Mesodermal cell (in vitro differentiated cells): ENCODE data around the gene ATP6V0E2.
"Not testable (repeated sequence)": the region's sequence is repeated elsewhere in the genome, so short reads cannot be mapped to it uniquely, and the experiment has no call there.

ENCODE experiments used
- H3K27ac ChIP-seq: 2 replicates; pipeline ENCODE4 v1.7.0; 2013; ENCODE audit warnings: mild to moderate bottlenecking, low read depth, low read length, moderate library complexity; ENCODE audit not compliant: severe bottlenecking
- H3K36me3 ChIP-seq: 2 replicates; pipeline ENCODE4 v1.7.1; 2013; ENCODE audit warnings: mild to moderate bottlenecking, low read length, moderate library complexity; ENCODE audit not compliant: control insufficient read depth, insufficient read depth
- H3K4me1 ChIP-seq: one replicate; pipeline ENCODE4 v1.7.1; 2013; ENCODE audit warnings: mild to moderate bottlenecking, low read length; ENCODE audit not compliant: insufficient read depth, control insufficient read depth, poor library complexity, severe bottlenecking
- H3K4me3 ChIP-seq: 2 replicates; pipeline ENCODE4 v1.7.0; 2013; ENCODE audit warnings: low read length, control low read depth, mild to moderate bottlenecking; ENCODE audit not compliant: insufficient read depth, poor library complexity, severe bottlenecking; ENCODE audit errors: extremely low read depth
- H3K9me3 ChIP-seq: 2 replicates; pipeline ENCODE4 v1.7.1; 2013; ENCODE audit warnings: mild to moderate bottlenecking, low read length, moderate library complexity; ENCODE audit not compliant: control insufficient read depth
- WGBS, 2 experiments: methylation state at CpG; one replicate each; pipeline ENCODE4 v1.1.5; 2013; ENCODE audit warnings: missing lambda C conversion rate in 2 of 2; ENCODE audit not compliant: insufficient coverage in 2 of 2; 5-methylcytosine and 5-hydroxymethylcytosine counted together

Gene ATP6V0E2

GRCh38 chr7:149881328-149882247 is 7.8 kb downstream of the ATP6V0E2 start:
- H3K4me3 ChIP-seq = no peak overlapping the region
- H3K36me3 ChIP-seq = no peaks in the 10 kb centered on the region
- no peak overlapping the region for H3K27ac ChIP-seq
- H3K9me3 ChIP-seq = no peaks in the 10 kb centered on the region
- H3K4me1 ChIP-seq = peaks cover 6% of the 10 kb centered on the region
- WGBS, 2 experiments = 87 to 96% methylated on average over 17 to 18 of the region's 19 CpGs

- H3K36me3 ChIP-seq = no peaks in the 10 kb centered on the region
- H3K9me3 ChIP-seq = no peaks in the 10 kb centered on the region
- 88 to 97% methylated on average over 7 to 8 of the region's 11 CpGs for WGBS, 2 experiments
- H3K4me1 ChIP-seq = peaks cover 6% of the 10 kb centered on the region
- H3K27ac ChIP-seq = no peak overlapping the region
- no peak overlapping the region for H3K4me3 ChIP-seq
These were observed 8.7 kb downstream of the ATP6V0E2 start for GRCh38 chr7:149882248-149883047.

- no peaks in the 10 kb centered on the region for H3K36me3 ChIP-seq
- WGBS, 2 experiments = 57 to 70% methylated on average over 7 of the region's 8 CpGs
- peaks cover 6% of the 10 kb centered on the region for H3K4me1 ChIP-seq
- peaks cover 2% of the 10 kb centered on the region for H3K9me3 ChIP-seq
- H3K4me3 ChIP-seq = no peak overlapping the region
- no peak overlapping the region for H3K27ac ChIP-seq
These were observed 9.3 kb downstream of the ATP6V0E2 start for GRCh38 chr7:149883048-149883438.

- Histone ChIP-seq H3K27ac (no peak overlapping the region), H3K4me3 (no peak overlapping the region), H3K4me1 (peaks cover 6% of the 10 kb centered on the region), H3K36me3 (no peaks in the 10 kb centered on the region), H3K9me3 (peaks cover 3% of the 10 kb centered on the region)
- WGBS, 2 experiments = 43 to 45% methylated on average over 12 of the region's 12 CpGs
These were observed 9.7 kb downstream of the ATP6V0E2 start for GRCh38 chr7:149883452-149883861.

- Histone ChIP-seq H3K9me3 (peaks cover 3% of the 10 kb centered on the region), H3K36me3 (no peaks in the 10 kb centered on the region), H3K4me1 (peaks cover 6% of the 10 kb centered on the region), H3K4me3 (no peak overlapping the region), H3K27ac (no peak overlapping the region)
- 86 to 88% methylated on average over 3 to 4 of the region's 4 CpGs for WGBS, 2 experiments
These were observed 10.2 kb downstream of the ATP6V0E2 start for GRCh38 chr7:149884016-149884415.

GRCh38 chr7:149884541-149884940 is 10.8 kb downstream of the ATP6V0E2 start:
- Histone ChIP-seq H3K4me1 (peaks cover 6% of the 10 kb centered on the region), H3K36me3 (no peaks in the 10 kb centered on the region), H3K27ac (no peak overlapping the region), H3K9me3 (peaks cover 3% of the 10 kb centered on the region), H3K4me3 (no peak overlapping the region)
- 83% methylated on average over 2 of the region's 2 CpGs; no CpG with 5 or more reads in 1 of the 2 experiments for WGBS, 2 experiments

- WGBS, 2 experiments = 55 to 60% methylated on average over 12 of the region's 13 CpGs
- H3K4me1 ChIP-seq = peaks cover 6% of the 10 kb centered on the region
- H3K27ac ChIP-seq = no peak overlapping the region
- H3K9me3 ChIP-seq = peaks cover 3% of the 10 kb centered on the region
- no peaks in the 10 kb centered on the region for H3K36me3 ChIP-seq
- H3K4me3 ChIP-seq = no peak overlapping the region
These were observed 11.6 kb downstream of the ATP6V0E2 start for GRCh38 chr7:149885191-149886017.

GRCh38 chr7:149886018-149886415 is 12.2 kb downstream of the ATP6V0E2 start:
- H3K4me3 ChIP-seq = no peak overlapping the region
- peaks cover 6% of the 10 kb centered on the region for H3K4me1 ChIP-seq
- H3K27ac ChIP-seq = no peak overlapping the region
- H3K36me3 ChIP-seq = no peaks in the 10 kb centered on the region
- H3K9me3 ChIP-seq = peaks cover 3% of the 10 kb centered on the region
- WGBS, 2 experiments = 100% methylated on average over 2 of the region's 4 CpGs; no CpG with 5 or more reads in 1 of the 2 experiments

GRCh38 chr7:149887311-149887710 is 13.5 kb downstream of the ATP6V0E2 start:
- Histone ChIP-seq H3K4me3 (no peak overlapping the region), H3K27ac (no peak overlapping the region), H3K4me1 (peaks cover 6% of the 10 kb centered on the region), H3K9me3 (peaks cover 3% of the 10 kb centered on the region), H3K36me3 (no peaks in the 10 kb centered on the region)
- WGBS, 2 experiments = 88 to 96% methylated on average over 5 of the region's 7 CpGs

GRCh38 chr7:149890715-149891114 is 16.9 kb downstream of the ATP6V0E2 start:
- H3K36me3 ChIP-seq, H3K4me3 ChIP-seq, H3K4me1 ChIP-seq, H3K27ac ChIP-seq, H3K9me3 ChIP-seq: not testable (repeated sequence)
- WGBS, 2 experiments = no CpG with 5 or more reads among the region's 2 CpGs
